Panc1 (cell line): ENCODE data around the gene CAMK1G. TPM values are rescaled to one million over a fixed set of nuclear protein-coding genes. Genes with fewer than 3 reads are reported as not detected.

ENCODE experiments used
- ATAC-seq: fragments of 200-7000 bp; cut with Tn5 transposase; 2 replicates; pipeline ENCODE4 v1.9.1; 2020; ENCODE audit warnings: mild to moderate bottlenecking, moderate library complexity
- BruUV-seq: library from RNA; stranded (reverse); fragments of 400-500 nt; replicated peaks from 2 replicates; lab custom pipeline; 2021; lab: Mats Ljungman, UMichigan
- CTCF ChIA-PET: fragments of 300-600 bp; sonication (Branson Sonifier 250); formaldehyde crosslinking; loops from one replicate; lab custom pipeline; 2022; ENCODE audit warnings: antibody characterized with exemption; lab: Charles Lee
- POLR2A ChIA-PET: fragments of 300-600 bp; sonication (Branson Sonifier 250); formaldehyde crosslinking; loops from one replicate; lab custom pipeline; 2022; ENCODE audit warnings: antibody characterized with exemption; lab: Charles Lee
- DNase-seq: peaks from one replicate; pipeline ENCODE4 v3.0.0-alpha.2; 2010; ENCODE audit warnings: low read depth, low spot score
- H3K27ac ChIP-seq: 2 replicates; pipeline ENCODE4 v1.5.1; 2011; ENCODE audit warnings: mild to moderate bottlenecking, low read length, inconsistent platforms
- H3K27me3 ChIP-seq: fragments of 200-500 bp; sonication (Bioruptor generic); 2 replicates; pipeline ENCODE4 v1.6.0; 2014; ENCODE audit warnings: low read length, inconsistent platforms; ENCODE audit not compliant: control insufficient read depth, insufficient read depth
- H3K36me3 ChIP-seq: fragments of 200-500 bp; sonication (Bioruptor generic); 2 replicates; pipeline ENCODE4 v1.5.1; 2014; ENCODE audit warnings: inconsistent platforms, mild to moderate bottlenecking, low read length, moderate library complexity; ENCODE audit not compliant: control insufficient read depth, insufficient read depth
- H3K4me1 ChIP-seq: 2 replicates; pipeline ENCODE4 v1.5.1; 2011; ENCODE audit warnings: inconsistent platforms, mild to moderate bottlenecking, low read length, moderate library complexity; ENCODE audit not compliant: control insufficient read depth, insufficient read depth
- H3K4me3 ChIP-seq, 2 experiments: 2 replicates each; pipeline ENCODE4 v1.5.1; 2011 to 2012; ENCODE audit warnings: low read depth in 2 of 2, low read length in 2 of 2, mild to moderate bottlenecking in 2 of 2, inconsistent platforms in 1 of 2, moderate library complexity in 1 of 2
- H3K9me3 ChIP-seq: fragments of 200-500 bp; sonication (Bioruptor generic); 2 replicates; pipeline ENCODE4 v1.5.1; 2014; ENCODE audit warnings: low read depth, mild to moderate bottlenecking, inconsistent platforms, low read length, moderate library complexity; ENCODE audit not compliant: control insufficient read depth, insufficient read depth
- CTCF ChIP-seq: fragments of 450-650 bp; IDR thresholded peaks from 2 replicates; pipeline ENCODE4 v1.5.1; 2017; ENCODE audit warnings: mild to moderate bottlenecking
- POLR2AphosphoS5 ChIP-seq: IDR thresholded peaks from 2 replicates; pipeline ENCODE4 v1.6.1; 2012; ENCODE audit warnings: mild to moderate bottlenecking, low read depth, low read length, moderate library complexity
- REST ChIP-seq, 2 experiments: IDR thresholded peaks; 2 replicates each; pipeline ENCODE4 v1.6.1; 2011 to 2012; ENCODE audit warnings: low read depth in 2 of 2, control low read depth in 1 of 2, low read length in 1 of 2, mild to moderate bottlenecking in 1 of 2, moderate library complexity in 1 of 2; ENCODE audit not compliant: insufficient read depth in 1 of 2
- SIN3A ChIP-seq: IDR thresholded peaks from 2 replicates; pipeline ENCODE4 v1.6.1; 2012; ENCODE audit warnings: low read depth, mild to moderate bottlenecking, low read length, moderate library complexity, borderline replicate concordance; ENCODE audit not compliant: insufficient read depth
- TCF7L2 ChIP-seq: IDR thresholded peaks from 2 replicates; pipeline ENCODE4 v1.6.1; 2011; ENCODE audit warnings: mild to moderate bottlenecking, low read depth, low read length, inconsistent platforms
- in situ Hi-C: cut with HindIII; loops from 2 replicates; pipeline ENCODE4 v1.10.0; 2016; ENCODE audit warnings: low sequenced_read_pairs, low pct_unique_long_range_greater_than_20kb
- intact Hi-C: fragments of 100-400 bp; cut with micrococcal nuclease; formaldehyde crosslinking; loops from one replicate; pipeline ENCODE4 v1.10.0; 2022; ENCODE audit not compliant: unreplicated experiment
- total RNA-seq: library from RNA; stranded (reverse); gene quantifications from one replicate; pipeline ENCODE4 v1.2.1, GENCODE V29; 2021; ENCODE audit not compliant: unreplicated experiment

CAMK1G gene
- total RNA-seq, 1 experiment from 2014 or later, result not detected

GRCh38 chr1:209536843-209537242 lies 46.7 kb upstream of the CAMK1G start:
- Histone ChIP-seq H3K36me3 (no peaks in the 10 kb centered on the region), H3K27ac (no peak overlapping the region), H3K4me3 (no peak overlapping the region), H3K27me3 (no peaks in the 10 kb centered on the region), H3K9me3 (no peaks in the 10 kb centered on the region), H3K4me1 (no peaks in the 10 kb centered on the region)
- no TSS peak for BruUV-seq
- ChIA-PET CTCF (no interaction called here), POLR2A (no interaction called here)
- ATAC-seq (no peak), DNase-seq (no peak)
- intact Hi-C loops (no loop called here), in situ Hi-C loops (no loop called here)
- no peak for TF ChIP-seq SIN3A
- TF ChIP-seq CTCF, result no peak
- TF ChIP-seq TCF7L2, result no peak
- TF ChIP-seq REST (IDR thresholded peaks at IDR 0.05; ENCODE audit: insufficient read depth in 1 of 2, low read depth in 2 of 2, low read length in 1 of 2), result no peak
- no peak for TF ChIP-seq POLR2AphosphoS5

GRCh38 chr1:209537336-209538114 lies 46.0 kb upstream of the CAMK1G start:
- TF ChIP-seq REST (IDR thresholded peaks at IDR 0.05; ENCODE audit: insufficient read depth in 1 of 2, low read depth in 2 of 2, low read length in 1 of 2) (no peak), TCF7L2 (no peak), SIN3A (no peak), POLR2AphosphoS5 (no peak), CTCF (no peak)
- H3K36me3 ChIP-seq, result no peaks in the 10 kb centered on the region
- DNase-seq (no peak), ATAC-seq (no peak)
- H3K4me3 ChIP-seq, result no peak overlapping the region
- H3K9me3 ChIP-seq, result no peaks in the 10 kb centered on the region
- POLR2A ChIA-PET, result no interaction called here
- H3K4me1 ChIP-seq, result no peaks in the 10 kb centered on the region
- H3K27ac ChIP-seq, result no peak overlapping the region
- BruUV-seq, result no TSS peak
- in situ Hi-C loops (no loop called here), intact Hi-C loops (no loop called here)
- H3K27me3 ChIP-seq, result no peaks in the 10 kb centered on the region
- CTCF ChIA-PET, result no interaction called here
